Naive thymus-derived CD4-positive, alpha-beta T cell (primary cell): ENCODE measurements around the gene EML6. TPM values are rescaled to one million over a fixed set of nuclear protein-coding genes. Genes with fewer than 3 reads are reported as not detected.

ENCODE experiments used
- ATAC-seq: fragments of 150-1000 bp; cut with Tn5 transposase; 2 replicates; pipeline ENCODE4 v1.10.0; 2021; ENCODE audit warnings: mild to moderate bottlenecking, moderate library complexity
- CTCF ChIA-PET: fragments of 350-600 bp; sonication (Branson Sonifier 250); formaldehyde crosslinking; loops from one replicate; lab custom pipeline; 2021; ENCODE audit warnings: antibody characterized with exemption; lab: Charles Lee
- POLR2A ChIA-PET: fragments of 350-600 bp; sonication (Branson Sonifier 250); formaldehyde crosslinking; loops from one replicate; lab custom pipeline; 2021; ENCODE audit warnings: antibody characterized with exemption, inconsistent platforms; lab: Charles Lee
- DNase-seq, 9 donors: peaks; one replicate each; pipeline versions ENCODE4 v3.0.0 to v3.0.0-alpha.2; 2020 to 2022; ENCODE audit warnings: mixed read lengths in 1 of 9
- H3K27ac ChIP-seq: one replicate; pipeline ENCODE4 v1.7.0; 2013; ENCODE audit warnings: mild to moderate bottlenecking, low read depth, low read length, moderate library complexity
- H3K27me3 ChIP-seq, 2 donors: one replicate each; pipeline ENCODE4 v1.7.0; 2013; ENCODE audit warnings: low read length in 2 of 2, mild to moderate bottlenecking in 2 of 2, moderate library complexity in 2 of 2; ENCODE audit not compliant: control insufficient read depth in 2 of 2, insufficient read depth in 2 of 2
- H3K36me3 ChIP-seq, 3 experiments: 1 replicate in 2 of 3; 2 replicates in 1 of 3; pipeline ENCODE4 v1.7.0; 2013; ENCODE audit warnings: low read length in 3 of 3, mild to moderate bottlenecking in 3 of 3, moderate library complexity in 1 of 3; ENCODE audit not compliant: insufficient read depth in 3 of 3, control insufficient read depth in 2 of 3
- H3K4me1 ChIP-seq, 2 donors: one replicate each; pipeline ENCODE4 v1.7.0; 2013; ENCODE audit warnings: low read length in 2 of 2, mild to moderate bottlenecking in 2 of 2, moderate library complexity in 1 of 2; ENCODE audit not compliant: control insufficient read depth in 2 of 2, insufficient read depth in 2 of 2
- H3K4me3 ChIP-seq: 2 replicates; pipeline ENCODE4 v1.7.0; 2013; ENCODE audit warnings: mild to moderate bottlenecking, low read length
- H3K9me3 ChIP-seq, 3 experiments: 1 replicate in 2 of 3; 2 replicates in 1 of 3; pipeline ENCODE4 v1.7.0; 2013; ENCODE audit warnings: low read length in 3 of 3; ENCODE audit not compliant: control insufficient read depth in 2 of 3
- H3K27ac Mint-ChIP-seq, 9 donors: one replicate each; pipeline ENCODE4 v1.8.0; 2020 to 2022; ENCODE audit warnings: mixed read lengths in 9 of 9, mild to moderate bottlenecking in 8 of 9, moderate library complexity in 5 of 9, inconsistent platforms in 2 of 9
- H3K27me3 Mint-ChIP-seq, 5 donors: one replicate each; pipeline ENCODE4 v1.8.0; 2021 to 2022; ENCODE audit warnings: mixed read lengths in 5 of 5, mild to moderate bottlenecking in 1 of 5
- H3K36me3 Mint-ChIP-seq, 5 donors: one replicate each; pipeline ENCODE4 v1.8.0; 2020 to 2022; ENCODE audit warnings: mixed read lengths in 5 of 5, mild to moderate bottlenecking in 3 of 5, inconsistent platforms in 1 of 5
- H3K4me1 Mint-ChIP-seq, 7 donors: one replicate each; pipeline ENCODE4 v1.8.0; 2020 to 2022; ENCODE audit warnings: mixed read lengths in 7 of 7, mild to moderate bottlenecking in 3 of 7, inconsistent platforms in 1 of 7
- H3K4me3 Mint-ChIP-seq, 10 donors: one replicate each; pipeline ENCODE4 v1.8.0; 2020 to 2022; ENCODE audit warnings: mild to moderate bottlenecking in 10 of 10, mixed read lengths in 10 of 10, moderate library complexity in 6 of 10, inconsistent platforms in 2 of 10
- H3K9me3 Mint-ChIP-seq, 11 donors: one replicate each; pipeline ENCODE4 v1.8.0; 2020 to 2022; ENCODE audit warnings: mixed read lengths in 11 of 11, mild to moderate bottlenecking in 4 of 11, inconsistent platforms in 1 of 11, moderate library complexity in 1 of 11
- intact Hi-C, 2 donors: fragments of 100-400 bp; cut with micrococcal nuclease; formaldehyde crosslinking; loops; one replicate each; pipeline ENCODE4 v1.15.1; 2023
- polyA plus RNA-seq, 2 donors: library from polyadenylated mRNA; unstranded; fragments of 300-500 nt; fragmentation: Illumina TruSeq; gene quantifications; one replicate each; pipeline ENCODE4 v1.2.3, GENCODE V29; 2021
- total RNA-seq, 6 experiments: library from RNA in 5 of 6; stranded (reverse) in 5 of 6; gene quantifications; 1 replicate in 5 of 6; 2 replicates in 1 of 6; pipeline ENCODE4 v1.2.3 and lab custom pipeline; 2021 to 2026

The EML6 gene
- total and polyA plus RNA-seq, 7 experiments from 2014 or later: 0.32 to 2.5 (median 1.5) TPM; not detected in 2

DNA sequence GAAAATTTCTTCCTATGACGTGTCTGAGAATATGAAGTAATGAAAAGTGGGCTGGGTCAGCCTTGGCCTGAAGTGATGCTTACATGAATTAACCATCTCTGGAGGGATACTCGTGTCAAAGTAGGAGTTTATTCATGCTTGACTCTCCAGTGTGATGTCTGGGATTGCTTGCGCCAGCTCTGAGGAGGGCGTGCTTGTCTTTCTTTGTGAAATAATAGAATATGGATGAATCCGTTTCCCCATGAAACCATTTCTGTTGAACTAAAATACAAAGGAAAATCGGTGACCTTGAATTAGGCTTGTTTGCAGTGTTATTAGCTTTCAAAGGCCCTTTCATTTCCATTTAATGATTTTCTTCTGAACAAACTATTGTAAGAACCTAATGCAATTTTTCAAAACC lies 77.9 kb downstream of the EML6 start:
- no peak overlapping the region for H3K4me3 Mint-ChIP-seq
- no peak overlapping the region for H3K27ac ChIP-seq
- no peak overlapping the region for H3K4me3 ChIP-seq
- DNase-seq: no peak
- peaks cover 0 to 4% (median 0%) of the 10 kb centered on the region in 5 donors for H3K36me3 Mint-ChIP-seq
- no peaks in the 10 kb centered on the region for H3K4me1 ChIP-seq
- ATAC-seq: no peak
- H3K27me3 ChIP-seq: no peaks in the 10 kb centered on the region
- H3K36me3 ChIP-seq: no peaks in the 10 kb centered on the region
- POLR2A ChIA-PET: interaction anchor here (0.8 kb wide), 1 partner anchor 13 kb away, joined by 3 read pairs; no protein-coding TSS in a partner anchor
- H3K27me3 Mint-ChIP-seq: peaks cover 0 to 18% (median 3%) of the 10 kb centered on the region in 5 donors
- peaks cover 0 to 9% (median 5%) of the 10 kb centered on the region in 7 donors for H3K4me1 Mint-ChIP-seq
- CTCF ChIA-PET: no interaction called here
- no peak overlapping the region for H3K27ac Mint-ChIP-seq
- no peaks in the 10 kb centered on the region for H3K9me3 ChIP-seq
- peaks cover 0 to 10% (median 3%) of the 10 kb centered on the region in 11 donors for H3K9me3 Mint-ChIP-seq
- intact Hi-C loops: no loop called here

DNA sequence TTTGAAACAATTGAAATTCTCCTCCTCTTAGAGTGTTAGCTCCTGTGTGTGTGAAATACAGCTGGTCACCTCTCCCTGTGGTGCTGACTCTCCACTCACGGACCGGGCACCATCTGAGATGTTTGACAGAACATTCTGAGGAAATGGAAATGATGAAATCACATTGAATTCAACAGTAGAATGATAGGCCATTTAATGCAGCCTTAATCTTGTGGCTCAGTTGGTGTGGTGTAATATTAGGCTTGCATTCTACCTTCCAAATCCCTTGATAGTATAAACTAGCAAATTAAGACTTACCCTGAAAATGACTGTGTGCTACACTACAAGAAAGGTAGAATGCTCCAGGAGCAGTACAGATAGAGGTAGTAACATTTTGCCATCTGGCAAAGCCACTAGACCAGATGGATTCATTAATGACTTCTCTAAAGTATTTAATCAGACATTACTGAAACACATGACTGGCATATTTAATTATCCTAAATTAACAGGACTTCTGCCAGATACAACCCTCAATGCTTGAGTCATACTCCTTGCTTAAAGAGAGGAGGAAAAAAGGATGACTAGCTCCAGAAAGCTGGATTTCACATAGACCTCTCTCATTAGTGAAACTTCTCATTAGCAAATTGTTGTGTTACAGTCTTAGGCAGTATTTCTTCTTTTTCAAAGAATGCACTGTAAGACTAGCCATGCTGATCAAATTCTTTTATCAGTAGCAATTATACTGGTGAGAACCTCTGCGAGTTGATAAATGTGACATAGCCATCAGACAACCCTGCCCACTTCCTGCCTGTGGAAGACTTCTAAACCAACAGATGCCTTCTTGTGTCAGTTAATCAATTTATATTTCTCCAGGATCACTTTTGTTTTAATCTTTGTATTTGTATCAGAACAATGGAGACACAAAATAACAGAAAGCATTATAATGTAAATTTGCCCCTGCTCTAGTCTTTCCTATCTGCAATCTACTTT lies 80.6 kb downstream of the EML6 start:
- H3K36me3 ChIP-seq: no peaks in the 10 kb centered on the region
- CTCF ChIA-PET: no interaction called here
- H3K27me3 ChIP-seq: no peaks in the 10 kb centered on the region
- H3K27ac ChIP-seq: no peak overlapping the region
- DNase-seq: peak in 1 of 9 donors; percentile 2
- H3K9me3 ChIP-seq: no peaks in the 10 kb centered on the region
- no peak overlapping the region for H3K4me3 ChIP-seq
- Mint-ChIP-seq H3K27ac (no peak overlapping the region), H3K4me3 (no peak overlapping the region), H3K27me3 (peaks cover 0 to 19% (median 7%) of the 10 kb centered on the region in 5 donors), H3K4me1 (peaks cover 0 to 9% (median 5%) of the 10 kb centered on the region in 7 donors), H3K9me3 (peaks cover 0 to 10% (median 4%) of the 10 kb centered on the region in 11 donors), H3K36me3 (peaks cover 0 to 4% (median 0%) of the 10 kb centered on the region in 5 donors)
- intact Hi-C loops: no loop called here
- POLR2A ChIA-PET: no interaction called here
- H3K4me1 ChIP-seq: no peaks in the 10 kb centered on the region
- no peak for ATAC-seq

- ATAC-seq: no peak
- Mint-ChIP-seq H3K36me3 (peaks cover 0 to 3% (median 0%) of the 10 kb centered on the region in 5 donors), H3K27me3 (peaks cover 5 to 13% (median 11%) of the 10 kb centered on the region in 5 donors), H3K4me3 (no peak overlapping the region), H3K9me3 (peaks cover 0 to 10% (median 4%) of the 10 kb centered on the region in 11 donors), H3K27ac (no peak overlapping the region), H3K4me1 (peaks cover 0 to 9% (median 5%) of the 10 kb centered on the region in 7 donors)
- ChIA-PET POLR2A (no interaction called here), CTCF (no interaction called here)
- no peak overlapping the region for H3K27ac ChIP-seq
- H3K27me3 ChIP-seq: no peaks in the 10 kb centered on the region
- no peaks in the 10 kb centered on the region for H3K9me3 ChIP-seq
- H3K4me1 ChIP-seq: no peaks in the 10 kb centered on the region
- no peak overlapping the region for H3K4me3 ChIP-seq
- no peak for DNase-seq
- H3K36me3 ChIP-seq: no peaks in the 10 kb centered on the region
- intact Hi-C loops: no loop called here
Measured at GRCh38 chr2:54805255-54805654, 81.8 kb downstream of the EML6 start.

DNA sequence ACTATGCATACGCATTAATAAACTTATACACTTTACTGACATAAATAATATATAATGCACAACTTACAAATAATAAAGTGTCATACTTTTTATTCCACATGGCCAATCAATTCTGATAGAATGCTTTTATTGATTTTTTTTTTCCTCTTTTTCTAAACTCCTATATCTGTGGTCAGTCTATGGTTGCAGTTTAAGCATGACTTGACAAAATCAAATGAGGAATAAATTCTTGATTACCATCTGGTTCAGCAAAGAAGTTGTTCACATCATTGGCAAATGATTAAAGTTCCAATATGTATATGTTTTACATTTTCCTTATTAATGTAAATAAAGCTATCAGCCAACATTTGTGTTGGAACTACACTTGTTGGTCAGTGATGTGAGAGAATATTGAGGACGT lies 83.5 kb downstream of the EML6 start:
- ATAC-seq: no peak
- H3K4me1 ChIP-seq: no peaks in the 10 kb centered on the region
- no peaks in the 10 kb centered on the region for H3K36me3 ChIP-seq
- POLR2A ChIA-PET: no interaction called here
- Mint-ChIP-seq H3K4me3 (no peak overlapping the region), H3K9me3 (peaks cover 0 to 13% (median 5%) of the 10 kb centered on the region in 11 donors), H3K27me3 (peaks cover 10 to 21% (median 14%) of the 10 kb centered on the region in 5 donors), H3K4me1 (peaks cover 0 to 9% (median 5%) of the 10 kb centered on the region in 7 donors), H3K36me3 (peaks cover 0 to 4% (median 0%) of the 10 kb centered on the region in 5 donors), H3K27ac (no peak overlapping the region)
- no peaks in the 10 kb centered on the region for H3K9me3 ChIP-seq
- no peak overlapping the region for H3K27ac ChIP-seq
- no peak overlapping the region for H3K4me3 ChIP-seq
- DNase-seq: no peak
- no peaks in the 10 kb centered on the region for H3K27me3 ChIP-seq
- CTCF ChIA-PET: no interaction called here
- intact Hi-C loops: no loop called here

GRCh38 chr2:54808661-54809060 lies 85.2 kb downstream of the EML6 start:
- ChIA-PET CTCF (no interaction called here), POLR2A (no interaction called here)
- Histone ChIP-seq H3K27me3 (no peaks in the 10 kb centered on the region), H3K36me3 (no peaks in the 10 kb centered on the region), H3K4me1 (no peaks in the 10 kb centered on the region), H3K9me3 (no peaks in the 10 kb centered on the region), H3K4me3 (no peak overlapping the region), H3K27ac (no peak overlapping the region)
- Mint-ChIP-seq H3K36me3 (peaks cover 0 to 4% (median 0%) of the 10 kb centered on the region in 5 donors), H3K4me1 (peaks cover 0 to 9% (median 2%) of the 10 kb centered on the region in 7 donors), H3K9me3 (peaks cover 0 to 13% (median 5%) of the 10 kb centered on the region in 11 donors), H3K27ac (no peak overlapping the region), H3K27me3 (peaks cover 10 to 27% (median 14%) of the 10 kb centered on the region in 5 donors), H3K4me3 (no peak overlapping the region)
- DNase-seq: no peak
- intact Hi-C loops: no loop called here
- no peak for ATAC-seq

DNA sequence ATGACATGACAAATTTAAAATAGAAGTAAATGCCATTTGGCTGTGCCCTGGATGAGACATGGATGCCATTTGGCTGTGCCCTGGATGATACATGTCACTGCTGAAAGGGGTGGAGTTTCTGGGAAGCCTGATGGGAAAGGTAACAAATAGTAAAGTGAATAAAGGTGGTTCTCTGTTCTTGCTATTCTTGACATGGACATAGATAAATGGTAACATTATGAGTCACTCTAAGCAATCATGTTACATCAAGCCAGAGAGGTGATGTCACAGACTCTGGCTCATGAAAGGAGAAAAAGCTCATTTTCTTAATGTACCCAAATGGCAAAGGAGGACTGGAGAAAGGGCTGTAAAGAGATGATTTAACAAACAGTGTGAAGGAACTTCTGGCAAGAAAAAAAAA lies 86.4 kb downstream of the EML6 start:
- H3K4me1 ChIP-seq: no peaks in the 10 kb centered on the region
- H3K36me3 ChIP-seq: no peaks in the 10 kb centered on the region
- no peak overlapping the region for H3K4me3 ChIP-seq
- POLR2A ChIA-PET: no interaction called here
- Mint-ChIP-seq H3K4me1 (peaks cover 0 to 3% (median 0%) of the 10 kb centered on the region in 7 donors), H3K27me3 (peaks cover 10 to 27% (median 14%) of the 10 kb centered on the region in 5 donors), H3K4me3 (no peak overlapping the region), H3K9me3 (peaks cover 0 to 13% (median 5%) of the 10 kb centered on the region in 11 donors), H3K27ac (no peak overlapping the region), H3K36me3 (peaks cover 0 to 4% (median 0%) of the 10 kb centered on the region in 5 donors)
- no peaks in the 10 kb centered on the region for H3K9me3 ChIP-seq
- DNase-seq (no peak), ATAC-seq (no peak)
- H3K27ac ChIP-seq: no peak overlapping the region
- intact Hi-C loops: no loop called here
- CTCF ChIA-PET: no interaction called here
- no peaks in the 10 kb centered on the region for H3K27me3 ChIP-seq
